ENCODE measurements around the gene ACKR2.

DNA sequence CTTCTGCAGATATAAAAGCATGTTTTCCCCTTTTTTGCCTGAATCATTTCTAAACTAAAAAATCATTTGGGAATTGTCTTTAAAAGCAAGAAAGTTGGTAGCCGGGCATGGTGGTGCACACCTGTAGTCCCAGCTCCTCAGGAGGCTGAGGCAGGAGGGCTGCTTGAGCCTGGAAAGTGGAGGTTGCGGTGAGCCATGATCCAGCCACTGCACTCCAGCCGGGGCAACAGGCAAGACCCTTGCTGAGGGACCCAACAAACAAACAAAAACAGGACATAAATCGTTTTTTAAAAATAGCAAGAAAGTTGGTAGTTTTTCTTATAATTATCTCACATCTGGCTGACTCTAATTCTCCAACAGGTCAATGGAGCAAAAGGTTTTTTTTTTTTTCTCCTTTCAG is 7.5 kb upstream of the ACKR2 start:
- TF ChIP-seq, protein P1, sequence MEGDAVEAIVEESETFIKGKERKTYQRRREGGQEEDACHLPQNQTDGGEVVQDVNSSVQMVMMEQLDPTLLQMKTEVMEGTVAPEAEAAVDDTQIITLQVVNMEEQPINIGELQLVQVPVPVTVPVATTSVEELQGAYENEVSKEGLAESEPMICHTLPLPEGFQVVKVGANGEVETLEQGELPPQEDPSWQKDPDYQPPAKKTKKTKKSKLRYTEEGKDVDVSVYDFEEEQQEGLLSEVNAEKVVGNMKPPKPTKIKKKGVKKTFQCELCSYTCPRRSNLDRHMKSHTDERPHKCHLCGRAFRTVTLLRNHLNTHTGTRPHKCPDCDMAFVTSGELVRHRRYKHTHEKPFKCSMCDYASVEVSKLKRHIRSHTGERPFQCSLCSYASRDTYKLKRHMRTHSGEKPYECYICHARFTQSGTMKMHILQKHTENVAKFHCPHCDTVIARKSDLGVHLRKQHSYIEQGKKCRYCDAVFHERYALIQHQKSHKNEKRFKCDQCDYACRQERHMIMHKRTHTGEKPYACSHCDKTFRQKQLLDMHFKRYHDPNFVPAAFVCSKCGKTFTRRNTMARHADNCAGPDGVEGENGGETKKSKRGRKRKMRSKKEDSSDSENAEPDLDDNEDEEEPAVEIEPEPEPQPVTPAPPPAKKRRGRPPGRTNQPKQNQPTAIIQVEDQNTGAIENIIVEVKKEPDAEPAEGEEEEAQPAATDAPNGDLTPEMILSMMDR (IDR thresholded peaks at IDR 0.05; ENCODE audit: low read depth, low read length, poor library complexity, severe bottlenecking): no peak
- TF ChIP-seq EZH2phosphoT487 (IDR thresholded peaks at IDR 0.05; ENCODE audit: borderline replicate concordance, low read length): no peak

All from DOHH2 (cell line).